Pancreas (tissue), 10 donors: ENCODE data around the gene GALNT3. TPM values are rescaled to one million over a fixed set of nuclear protein-coding genes. Genes with fewer than 3 reads are reported as not detected.

Source experiments
- ATAC-seq, 4 donors: fragments of 200-7000 bp; cut with Tn5 transposase; one replicate each; pipeline versions ENCODE4 v1.8.0 to v1.9.1; 2020; ENCODE audit warnings: mild to moderate bottlenecking in 4 of 4, moderate library complexity in 4 of 4
- DNase-seq, 6 donors: peaks; one replicate each; pipeline ENCODE4 v3.0.0-alpha.2; 2020
- FAIRE-seq: peaks from 2 replicates; lab custom pipeline; 2012; peaks lifted over from hg19 to GRCh38; lab: Jason Lieb, UNC
- H3K27ac ChIP-seq, 4 donors: fragments of 200-600 bp; sonication (generic); 1 replicate in 3 of 4; 2 replicates in 1 of 4; pipeline versions ENCODE4 v1.5.0 to v1.8.0; 2020
- H3K27me3 ChIP-seq, 4 donors: fragments of 200-600 bp; one replicate each; pipeline ENCODE4 v1.8.0; 2021
- H3K36me3 ChIP-seq, 3 donors: fragments of 200-600 bp; sonication (generic) in 1 of 3; one replicate each; pipeline versions ENCODE4 v1.5.0 to v1.8.0; 2020 to 2021
- H3K4me1 ChIP-seq, 3 donors: fragments of 200-600 bp; one replicate each; pipeline ENCODE4 v1.8.0; 2021
- H3K4me3 ChIP-seq, 4 donors: fragments of 200-600 bp; sonication (generic) in 2 of 4; one replicate each; pipeline versions ENCODE4 v1.5.0 to v1.8.0; 2020 to 2021
- H3K9me3 ChIP-seq, 4 donors: fragments of 200-600 bp; one replicate each; pipeline ENCODE4 v1.8.0; 2021
- WGBS, 2 donors: extraction: QIAGEN DNeasy Blood & Tissue Kit; methylation state at CpG; one replicate each; pipeline ENCODE4 v1.1.7; 2013; 5-methylcytosine and 5-hydroxymethylcytosine counted together
- intact Hi-C, 3 donors: fragments of 100-400 bp; cut with DNase I; formaldehyde crosslinking; loops; one replicate each; pipeline versions ENCODE4 v1.11.1 to v1.14.2; 2022
- polyA plus RNA-seq, 2 donors: library from polyadenylated mRNA; stranded (reverse); fragments of 200-250 nt; gene quantifications; one replicate each; pipeline ENCODE4 v1.2.3, GENCODE V29; 2013
- total RNA-seq, 6 donors: library from RNA; stranded (reverse); fragmentation: NEBNext Ultra II Directional in 4 of 6; extraction: Animal tissue kit (Norgen Biotek cat#: 25700) in 4 of 6; gene quantifications; one replicate each; pipeline versions ENCODE4 v1.2.1 to v1.2.4, GENCODE V29; 2021 to 2023
- TF ChIP-seq, protein P1 (sequence below), 4 donors: fragments of 200-600 bp; sonication (generic) in 3 of 4; IDR thresholded peaks; one replicate each; pipeline versions ENCODE4 v1.5.0 to v1.8.0; 2021; ENCODE audit warnings: antibody characterized with exemption in 4 of 4
- donor health status: healthy with polysubstance abuse.
- donor health status: DM: no; HTN: no; CAD: no; lungs with moderate emphysema.
- donor health status: DM: no; HTN: no; CAD: no.
- donor health status: control.
- donor health status: control.
- donor health status: Bipolar disorder and iron deficiency.
- donor health status: DM: yes; HTN: yes; CAD: no.
- donor health status: DM: no; HTN: no; CAD: no.
- donor health status: DM: no; HTN: no; CAD: no.
- donor health status: DM: yes; HTN: yes; CAD: no.

GALNT3 gene
- total and polyA plus RNA-seq, 8 donors: 13.2 to 34.4 (median 20.4) TPM

DNA sequence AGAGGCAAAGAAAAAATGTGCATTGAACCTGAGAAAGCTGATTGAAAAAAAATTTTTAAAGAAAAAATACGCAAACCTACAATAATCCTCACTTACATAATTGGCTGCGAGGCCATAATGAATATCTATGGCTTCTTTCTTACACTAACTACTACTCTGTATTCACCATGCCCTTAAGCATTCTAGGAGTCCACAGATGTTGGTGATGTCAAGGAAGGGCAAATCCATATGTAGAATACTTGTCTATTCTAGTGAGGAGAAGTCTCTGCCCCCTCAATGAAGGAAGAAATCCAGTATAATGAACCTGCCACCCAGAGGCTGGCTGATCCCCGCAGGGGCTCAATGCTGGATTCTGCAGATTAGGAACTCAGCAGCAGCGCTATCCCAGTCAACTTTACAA, 14.3 kb downstream of the GALNT3 start:
- WGBS, 2 donors: 98% methylated on average over 4 of the region's 4 CpGs
- Histone ChIP-seq H3K27ac (no peak overlapping the region), H3K9me3 (no peaks in the 10 kb centered on the region), H3K36me3 (no peaks in the 10 kb centered on the region), H3K27me3 (no peaks in the 10 kb centered on the region), H3K4me1 (peaks cover 16 to 34% (median 19%) of the 10 kb centered on the region in 3 donors), H3K4me3 (no peak overlapping the region)
- intact Hi-C loops: no loop called here
- no peak for DNase-seq
- no peak for ATAC-seq
- TF ChIP-seq, protein P1, sequence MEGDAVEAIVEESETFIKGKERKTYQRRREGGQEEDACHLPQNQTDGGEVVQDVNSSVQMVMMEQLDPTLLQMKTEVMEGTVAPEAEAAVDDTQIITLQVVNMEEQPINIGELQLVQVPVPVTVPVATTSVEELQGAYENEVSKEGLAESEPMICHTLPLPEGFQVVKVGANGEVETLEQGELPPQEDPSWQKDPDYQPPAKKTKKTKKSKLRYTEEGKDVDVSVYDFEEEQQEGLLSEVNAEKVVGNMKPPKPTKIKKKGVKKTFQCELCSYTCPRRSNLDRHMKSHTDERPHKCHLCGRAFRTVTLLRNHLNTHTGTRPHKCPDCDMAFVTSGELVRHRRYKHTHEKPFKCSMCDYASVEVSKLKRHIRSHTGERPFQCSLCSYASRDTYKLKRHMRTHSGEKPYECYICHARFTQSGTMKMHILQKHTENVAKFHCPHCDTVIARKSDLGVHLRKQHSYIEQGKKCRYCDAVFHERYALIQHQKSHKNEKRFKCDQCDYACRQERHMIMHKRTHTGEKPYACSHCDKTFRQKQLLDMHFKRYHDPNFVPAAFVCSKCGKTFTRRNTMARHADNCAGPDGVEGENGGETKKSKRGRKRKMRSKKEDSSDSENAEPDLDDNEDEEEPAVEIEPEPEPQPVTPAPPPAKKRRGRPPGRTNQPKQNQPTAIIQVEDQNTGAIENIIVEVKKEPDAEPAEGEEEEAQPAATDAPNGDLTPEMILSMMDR (IDR thresholded peaks at IDR 0.05): no peak
- no peak for FAIRE-seq

DNA sequence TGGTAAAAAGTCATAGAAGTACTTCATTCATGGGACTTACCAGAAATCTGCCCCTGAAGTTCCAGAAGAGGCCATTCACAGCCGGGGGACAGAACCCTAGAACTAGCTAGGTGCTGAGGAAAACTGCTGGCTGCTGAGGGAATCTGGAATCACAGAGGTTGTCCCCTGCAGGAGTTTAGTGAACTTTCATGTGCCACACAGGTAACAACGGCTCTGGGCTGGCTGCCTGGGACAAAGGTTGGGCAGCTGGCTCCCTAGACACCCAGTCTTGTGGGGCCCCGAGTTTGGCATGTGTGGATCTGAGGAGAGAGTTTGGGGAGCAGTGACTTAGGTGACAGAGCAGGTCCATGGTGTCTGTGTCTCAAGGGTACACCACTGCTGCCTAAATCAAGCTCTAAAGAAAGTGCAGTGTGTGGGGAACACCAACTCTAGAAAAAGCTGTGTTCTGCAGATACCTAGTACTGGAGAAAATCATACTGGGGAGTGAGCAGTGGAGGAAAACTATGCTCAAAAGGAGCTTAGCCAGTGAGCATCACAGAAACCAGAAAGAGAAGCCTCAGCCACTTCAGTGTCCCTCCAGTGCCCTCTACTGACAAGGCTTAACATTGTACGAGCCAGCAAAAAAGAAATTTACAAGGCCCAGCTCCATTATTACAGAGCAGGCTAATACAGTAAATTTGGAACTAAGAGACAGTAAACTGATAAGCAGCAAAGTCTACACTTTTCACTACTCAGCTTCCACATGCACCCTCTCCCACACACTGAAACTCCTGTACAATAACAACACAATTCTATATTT, 15.2 kb downstream of the GALNT3 start:
- intact Hi-C loops: no loop called here
- no peak overlapping the region for H3K27ac ChIP-seq
- 76 to 82% methylated on average over 4 of the region's 4 CpGs for WGBS, 2 donors
- H3K36me3 ChIP-seq: no peaks in the 10 kb centered on the region
- no peaks in the 10 kb centered on the region for H3K27me3 ChIP-seq
- no peaks in the 10 kb centered on the region for H3K9me3 ChIP-seq
- DNase-seq: peak in 2 of 6 donors; percentile 19 to 50
- ATAC-seq: peak; percentile 49 to 89 (median 74)
- peaks cover 16 to 36% (median 19%) of the 10 kb centered on the region in 3 donors for H3K4me1 ChIP-seq
- no peak for FAIRE-seq
- H3K4me3 ChIP-seq: no peak overlapping the region
- TF ChIP-seq, protein P1 (IDR thresholded peaks at IDR 0.05): peak in 3 of 4 donors; percentile 11 to 18 (median 17)

DNA sequence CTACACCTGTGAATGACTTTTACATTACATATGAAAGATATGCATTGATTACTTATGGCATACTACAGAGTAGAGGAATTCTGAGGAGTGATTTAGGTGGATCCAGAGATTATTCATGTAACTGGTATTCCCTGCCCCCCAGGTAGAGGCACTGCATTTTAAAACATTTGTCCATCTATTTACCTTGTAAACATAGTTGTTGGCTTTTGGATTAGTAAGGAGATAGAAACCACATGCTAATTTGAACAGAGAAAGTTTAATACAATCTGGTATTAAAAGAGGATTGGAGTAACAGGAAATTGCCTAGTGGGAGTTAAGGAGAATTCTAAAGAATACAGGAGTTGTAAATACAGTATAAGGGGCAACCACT, 15.9 kb downstream of the GALNT3 start:
- Histone ChIP-seq H3K27ac (no peak overlapping the region), H3K4me1 (peaks cover 16 to 42% (median 19%) of the 10 kb centered on the region in 3 donors), H3K9me3 (no peaks in the 10 kb centered on the region), H3K27me3 (no peaks in the 10 kb centered on the region), H3K36me3 (no peaks in the 10 kb centered on the region), H3K4me3 (no peak overlapping the region)
- DNase-seq (no peak), FAIRE-seq (no peak), ATAC-seq (peak in 1 of 4 donors; percentile 11)
- TF ChIP-seq, protein P1 (IDR thresholded peaks at IDR 0.05): no peak
- intact Hi-C loops: no loop called here

DNA sequence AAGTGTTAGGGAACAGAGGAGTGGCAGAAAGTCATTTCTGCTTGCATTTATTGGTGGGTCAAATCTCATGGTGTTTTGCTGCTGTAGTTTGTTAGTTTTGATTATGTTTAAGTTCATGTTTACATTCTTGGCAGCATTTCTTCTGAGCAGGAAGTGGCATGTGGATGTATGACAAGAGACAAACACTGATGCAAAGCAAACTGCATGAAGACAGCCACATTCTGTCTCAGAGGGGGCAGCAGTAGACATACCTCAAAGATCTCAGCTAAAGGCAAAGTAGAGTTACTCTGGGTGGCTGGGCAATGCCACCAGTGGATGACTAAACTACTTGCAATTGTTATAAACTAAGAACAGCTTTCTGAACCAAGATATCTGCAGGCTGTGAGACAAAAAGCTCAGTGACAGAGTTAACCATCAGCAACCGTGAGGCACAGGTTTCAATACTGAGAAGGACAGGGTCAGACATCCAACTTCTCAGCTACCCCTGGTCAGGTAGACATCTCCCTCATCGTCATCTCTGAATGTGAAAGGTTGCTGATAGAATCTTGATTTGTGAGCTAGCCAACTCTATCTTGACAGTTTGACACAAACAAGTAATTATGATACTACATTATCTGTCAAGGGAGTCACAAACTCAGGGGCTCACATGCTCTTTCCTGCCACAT, 16.4 kb downstream of the GALNT3 start:
- peak in 1 of 4 donors; percentile 24 for ATAC-seq
- TF ChIP-seq, protein P1 (IDR thresholded peaks at IDR 0.05): no peak
- 59 to 63% methylated on average over 2 of the region's 2 CpGs for WGBS, 2 donors

More for the DNA sequence above, 16.4 kb downstream of the GALNT3 start:
- Histone ChIP-seq H3K4me3 (no peak overlapping the region), H3K4me1 (peaks cover 16 to 42% (median 19%) of the 10 kb centered on the region in 3 donors), H3K9me3 (no peaks in the 10 kb centered on the region), H3K27ac (no peak overlapping the region), H3K27me3 (no peaks in the 10 kb centered on the region), H3K36me3 (no peaks in the 10 kb centered on the region)
- FAIRE-seq (no peak), DNase-seq (no peak)
- intact Hi-C loops: no loop called here
